Hypothalamus (tissue), 51 donors: ENCODE data around the gene TMEM128.

Experiments
- DNase-seq, 51 donors: peaks; one replicate each; lab custom pipeline; 2025; lab: John Stamatoyannopoulos, UW

TMEM128 gene, protein sequence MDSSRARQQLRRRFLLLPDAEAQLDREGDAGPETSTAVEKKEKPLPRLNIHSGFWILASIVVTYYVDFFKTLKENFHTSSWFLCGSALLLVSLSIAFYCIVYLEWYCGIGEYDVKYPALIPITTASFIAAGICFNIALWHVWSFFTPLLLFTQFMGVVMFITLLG

GRCh38 chr4:4248029-4248884, at the start of gene TMEM128:
Gene TMEM128, minus strand, starts transcription at chr4:4248223. Its CDS starts 21 bp downstream, at chr4:4248202.
- DNase-seq = peak; percentile 69 to 97 (median 89)

DNA sequence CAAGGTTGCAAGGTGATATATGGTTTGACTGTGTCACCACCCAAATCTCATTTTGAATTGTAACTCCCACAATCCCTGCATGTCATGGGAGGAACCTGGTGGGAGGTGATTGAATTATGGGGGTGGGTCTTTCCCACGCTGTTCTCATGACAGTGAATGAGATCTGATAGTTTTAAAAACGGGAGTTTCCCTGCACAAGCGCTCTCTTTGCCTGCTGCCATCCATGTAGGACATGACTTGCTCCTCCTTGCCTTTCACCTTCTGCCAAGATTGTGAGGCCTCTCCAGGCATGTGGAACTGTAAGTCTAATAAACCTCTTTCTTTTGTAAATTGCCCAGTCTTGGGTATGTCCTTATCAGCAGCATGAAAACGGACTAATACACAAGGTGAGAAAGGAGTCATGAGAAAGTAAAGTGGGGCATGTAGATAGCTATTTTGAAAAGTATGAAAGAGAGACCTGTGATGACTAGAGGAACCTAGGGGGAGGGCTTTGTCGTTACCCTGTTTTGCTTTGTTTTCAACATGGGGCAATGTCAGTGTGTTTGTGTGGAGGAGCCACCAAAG, 48.3 kb upstream of the TMEM128 start:
- DNase-seq = no peak

DNA sequence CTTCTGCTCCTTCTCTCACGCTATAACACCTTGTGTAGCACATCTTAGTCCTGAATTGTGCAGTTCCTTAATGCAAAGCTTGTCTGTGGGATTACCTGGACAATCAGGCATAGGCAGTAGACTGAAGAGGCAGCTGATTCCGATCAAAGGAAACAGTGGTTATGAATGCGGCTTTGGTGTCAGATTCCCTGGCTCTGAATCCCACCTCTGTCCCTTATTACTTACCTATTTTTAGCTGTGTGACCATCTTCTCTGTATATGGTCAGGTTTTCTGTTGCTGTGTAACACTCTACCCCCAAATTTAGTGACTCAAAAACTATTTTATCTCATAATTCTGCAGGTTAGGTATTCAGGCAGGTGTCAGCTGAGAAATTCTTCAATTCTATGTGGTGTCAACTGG, 45.3 kb upstream of the TMEM128 start:
- no peak for DNase-seq

GRCh38 chr4:4289941-4290850, 42.2 kb upstream of the TMEM128 start, which contains the start of the genes LYAR and ZBTB49:
Gene LYAR, minus strand, starts transcription at chr4:4290154. Its CDS starts 6,412 bp downstream, at chr4:4283742.
Gene ZBTB49, plus strand, starts transcription at chr4:4290251. Its CDS starts 9,695 bp downstream, at chr4:4299946.
- peak; percentile 48 to 96 (median 87) for DNase-seq

GRCh38 chr4:4289597-4289940, 41.5 kb upstream of the TMEM128 start:
- peak in 1 of 51 donors; percentile 21 for DNase-seq

DNA sequence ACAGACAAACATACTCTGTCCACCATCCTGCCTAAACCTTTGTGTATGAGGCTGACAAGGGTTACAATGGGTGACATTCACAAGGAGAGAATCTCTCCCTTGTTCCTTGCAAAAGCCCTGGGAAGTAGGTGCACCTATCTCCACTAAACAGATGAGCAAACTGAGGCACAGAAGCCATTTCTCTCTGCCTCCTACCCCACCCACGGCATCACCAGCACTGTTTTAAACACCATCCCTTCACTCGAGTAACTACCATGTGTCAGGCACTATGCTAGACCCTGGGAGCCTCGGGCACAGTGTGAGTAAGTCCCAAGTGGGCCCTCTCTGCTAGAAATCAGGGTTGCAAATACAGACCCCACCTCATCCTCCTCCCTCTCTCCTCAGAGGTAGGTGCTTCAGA, 41.0 kb upstream of the TMEM128 start:
- DNase-seq = no peak

- no peak for DNase-seq
Observed at GRCh38 chr4:4288098-4288497, 40.1 kb upstream of the TMEM128 start.

GRCh38 chr4:4284827-4285618, 37.0 kb upstream of the TMEM128 start:
- DNase-seq = peak in 1 of 51 donors; percentile 32

DNA sequence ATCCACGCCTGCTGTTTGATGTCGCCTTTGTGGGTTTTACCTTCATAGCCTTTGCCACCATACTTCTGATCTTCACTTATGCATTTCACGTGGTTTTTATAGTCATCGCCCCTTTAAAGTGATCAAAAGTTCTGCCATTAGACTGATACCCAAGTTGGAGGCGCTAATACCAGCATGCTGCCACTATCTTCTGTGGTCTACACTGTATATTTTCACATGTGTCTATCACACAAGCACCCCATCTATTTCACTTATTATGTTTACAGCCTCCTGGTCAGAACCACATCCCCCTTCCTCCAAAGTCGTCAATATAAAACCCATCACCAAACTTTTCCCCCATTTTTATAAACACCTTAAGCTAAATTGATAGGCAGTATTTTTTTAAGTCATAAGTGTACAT, 33.8 kb upstream of the TMEM128 start:
- no peak for DNase-seq

GRCh38 chr4:4277531-4277930, 29.5 kb upstream of the TMEM128 start:
- no peak for DNase-seq

GRCh38 chr4:4274226-4274625, 26.2 kb upstream of the TMEM128 start:
- DNase-seq = no peak

DNA sequence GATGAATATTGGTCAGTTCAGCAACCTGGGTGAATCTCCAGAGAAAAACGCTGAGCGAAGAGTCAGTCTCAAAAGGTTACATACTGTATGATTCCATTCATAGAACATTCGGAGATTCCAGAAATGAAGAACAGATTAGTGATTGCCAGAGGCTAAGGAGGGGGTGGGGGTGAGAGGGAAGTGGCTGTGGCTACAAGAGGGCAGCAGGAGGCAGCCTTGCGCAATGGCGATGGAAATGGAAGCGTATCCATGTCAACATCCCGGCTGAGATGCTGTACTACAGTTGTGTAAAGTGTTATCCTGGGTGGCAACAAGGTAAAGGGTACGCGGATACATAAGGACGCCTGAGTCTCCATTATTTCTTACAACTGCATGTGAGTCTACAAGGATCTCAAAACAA, 23.9 kb upstream of the TMEM128 start:
- no peak for DNase-seq

DNA sequence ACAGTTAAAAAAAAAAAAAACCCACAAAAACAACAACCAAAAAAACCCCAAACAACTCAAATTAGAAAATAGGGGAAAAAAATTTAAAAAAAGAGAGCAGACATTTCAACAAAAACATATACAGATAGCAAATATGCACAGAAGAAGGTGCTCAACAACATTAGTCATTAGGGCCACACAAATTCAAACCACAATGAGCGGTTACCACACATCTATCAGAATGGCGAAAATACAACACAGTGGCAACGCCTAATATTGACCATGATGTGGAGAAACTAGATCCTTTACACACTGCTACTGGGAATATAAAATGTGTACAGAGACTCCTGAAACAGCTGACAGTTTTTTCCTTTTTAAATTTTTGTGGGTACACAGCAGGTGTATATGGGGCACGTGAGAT, 22.5 kb upstream of the TMEM128 start:
- DNase-seq = no peak

DNA sequence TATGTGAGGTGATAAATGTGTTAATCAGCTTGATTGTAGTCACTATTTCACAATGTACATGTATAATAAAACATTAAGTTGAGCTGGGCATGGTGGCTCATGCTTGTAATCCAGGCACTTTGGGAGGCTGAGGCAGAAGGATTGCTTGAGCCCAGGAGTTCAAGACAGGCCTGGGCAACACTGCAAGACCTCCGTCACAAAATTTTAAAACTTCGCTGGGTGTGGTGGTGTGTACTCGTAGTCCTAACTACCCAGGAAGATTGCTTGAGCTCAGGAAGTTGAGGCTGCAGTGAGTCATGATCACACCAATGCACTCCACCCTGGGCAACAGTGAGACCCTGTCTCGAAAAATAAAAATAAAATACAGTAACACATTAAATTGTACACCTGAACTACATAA, 21.8 kb upstream of the TMEM128 start:
- DNase-seq = no peak

GRCh38 chr4:4269331-4269731, 21.3 kb upstream of the TMEM128 start:
- no peak for DNase-seq

GRCh38 chr4:4268776-4269175, 20.8 kb upstream of the TMEM128 start:
- no peak for DNase-seq

DNA sequence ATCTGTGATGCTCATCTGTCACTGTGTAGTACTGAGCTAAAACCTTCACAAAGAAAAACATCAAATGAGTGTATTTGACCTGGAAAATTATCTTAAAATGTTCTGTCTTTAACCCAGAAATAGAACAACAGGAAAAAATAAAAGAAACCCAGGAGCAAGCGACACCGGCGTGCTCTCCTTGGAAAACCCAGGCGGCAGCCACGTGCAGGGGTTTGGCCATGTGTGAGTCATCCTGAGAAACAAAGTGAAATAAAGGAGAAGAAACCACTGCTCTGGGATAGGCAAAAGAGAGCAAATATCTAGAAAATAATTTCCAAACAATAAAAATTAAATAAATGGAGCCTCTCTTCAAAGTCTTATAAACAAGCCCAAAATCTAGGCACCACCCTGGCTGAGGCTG, 20.0 kb upstream of the TMEM128 start:
- DNase-seq = no peak

GRCh38 chr4:4260185-4260751, 12.2 kb upstream of the TMEM128 start:
- no peak for DNase-seq

DNA sequence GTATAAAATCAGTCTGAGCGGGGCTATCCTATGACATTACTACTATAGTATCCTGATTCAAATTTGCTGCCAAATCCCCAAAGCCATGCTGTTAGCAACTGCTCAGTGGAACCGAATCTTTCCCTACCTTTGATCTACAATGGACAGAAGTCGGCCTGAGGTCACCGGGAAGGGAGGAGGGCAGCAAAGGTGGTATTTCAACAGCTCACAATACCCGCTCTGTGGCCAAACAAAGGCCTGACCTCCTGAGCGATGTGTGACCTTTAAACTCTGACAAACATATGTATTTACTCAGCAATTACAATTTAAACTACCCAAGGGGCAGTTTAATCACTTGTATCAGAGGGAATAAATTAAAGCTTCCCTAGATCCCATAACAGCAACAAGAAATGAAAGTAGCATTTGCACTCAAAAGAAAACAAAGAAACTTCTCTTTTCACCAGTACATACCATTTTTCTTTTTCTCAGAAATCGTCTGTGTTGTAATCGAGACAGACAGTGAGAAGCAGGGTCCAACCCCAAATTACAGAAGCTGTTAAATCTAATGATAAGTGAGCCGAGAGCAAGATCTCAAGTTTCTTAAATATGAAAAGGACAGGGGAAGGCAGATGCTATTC, 11.6 kb upstream of the TMEM128 start:
- no peak for DNase-seq
